K562 (cell line): Measurements from ENCODE around the gene SOX18. TPM values are rescaled to one million over a fixed set of nuclear protein-coding genes. Genes with fewer than 3 reads are reported as not detected.
A peak's percentile ranks its signal among the peaks of the same experiment; 100 is the strongest.

Source experiments
- BRD9 ChIP-seq: fragments of 450-650 bp; IDR thresholded peaks from 2 replicates; pipeline ENCODE4 v1.6.1; 2018; ENCODE audit warnings: low read depth; ENCODE audit not compliant: partially characterized antibody
- CBFA2T2 ChIP-seq: fragments of 450-650 bp; conservative IDR thresholded peaks from 2 replicates; pipeline ENCODE4 v1.6.1; 2017; ENCODE audit warnings: mild to moderate bottlenecking
- DPF2 ChIP-seq: fragments of 450-650 bp; IDR thresholded peaks from 2 replicates; pipeline ENCODE4 v1.6.1; 2016
- EP400 ChIP-seq: fragments of 450-650 bp; IDR thresholded peaks from 2 replicates; pipeline ENCODE4 v1.6.1; 2017; ENCODE audit warnings: antibody characterized with exemption, mild to moderate bottlenecking, moderate library complexity
- HNRNPLL ChIP-seq: fragments of 200-400 bp; formaldehyde crosslinking; IDR thresholded peaks from 2 replicates; pipeline ENCODE4 v1.6.1; 2017; ENCODE audit warnings: low read length, low read depth, mild to moderate bottlenecking; ENCODE audit not compliant: poor library complexity, severe bottlenecking
- MYNN ChIP-seq, 2 experiments: sonication (generic); formaldehyde crosslinking in 1 of 2; IDR thresholded peaks; 2 replicates each; pipeline versions ENCODE4 v1.5.0 to v1.6.1; 2016 to 2020; ENCODE audit warnings: antibody characterized with exemption in 1 of 2, missing genetic modification reagents in 1 of 2
- RB1 ChIP-seq: fragments of 450-650 bp; IDR thresholded peaks from 2 replicates; pipeline ENCODE4 v1.6.1; 2017; ENCODE audit warnings: low read depth, mild to moderate bottlenecking
- RCOR1 ChIP-seq, 2 experiments: IDR thresholded peaks; 2 replicates each; pipeline ENCODE4 v1.6.1; 2012; ENCODE audit warnings: low read depth in 2 of 2, low read length in 2 of 2, borderline replicate concordance in 1 of 2, improper control_type of control experiment in 1 of 2
- SRSF3 ChIP-seq: fragments of 200-400 bp; formaldehyde crosslinking; IDR thresholded peaks from 2 replicates; pipeline ENCODE4 v1.6.1; 2016; ENCODE audit warnings: mild to moderate bottlenecking, low read length, moderate library complexity; ENCODE audit not compliant: insufficient read depth
- TEAD4 ChIP-seq, 2 experiments: sonication (generic) in 1 of 2; formaldehyde crosslinking in 1 of 2; IDR thresholded peaks; 2 replicates each; pipeline versions ENCODE4 v1.6.1 to v1.8.0; 2012 to 2022; ENCODE audit warnings: borderline replicate concordance in 1 of 2, inconsistent platforms in 1 of 2, low read length in 1 of 2, mild to moderate bottlenecking in 1 of 2, missing genetic modification reagents in 1 of 2
- UBTF ChIP-seq, 2 experiments: IDR thresholded peaks; 2 replicates each; pipeline ENCODE4 v1.6.1; 2012; ENCODE audit warnings: improper control_type of control experiment in 2 of 2, low read depth in 2 of 2, low read length in 2 of 2, borderline replicate concordance in 1 of 2
- YY1 ChIP-seq, 3 experiments: IDR thresholded peaks; 2 replicates each; pipeline ENCODE4 v1.6.1; 2011; ENCODE audit warnings: low read length in 2 of 3, mild to moderate bottlenecking in 2 of 3, moderate library complexity in 2 of 3, borderline replicate concordance in 1 of 3, control low read depth in 1 of 3, low read depth in 1 of 3; ENCODE audit not compliant: insufficient read depth in 3 of 3, insufficient replicate concordance in 2 of 3, control insufficient read depth in 1 of 3, insufficient read length in 1 of 3; ENCODE audit errors: extremely low read depth in 1 of 3
- ZBTB11 ChIP-seq, 3 experiments: fragments of 200-800 bp in 1 of 3; fragments of 250-450 bp in 1 of 3; fragments of 450-650 bp in 1 of 3; sonication (Bioruptor Pico) in 1 of 3; sonication (Bioruptor generic) in 1 of 3; formaldehyde crosslinking in 1 of 3; IDR thresholded peaks; 2 replicates each; pipeline versions ENCODE4 v1.6.1 to v1.8.0; 2016 to 2022; ENCODE audit warnings: mild to moderate bottlenecking in 2 of 3, missing genetic modification characterization in 2 of 3, missing compliant biosample characterization in 1 of 3, moderate library complexity in 1 of 3
- ZFX ChIP-seq: sonication (generic); formaldehyde crosslinking; IDR thresholded peaks from 2 replicates; pipeline ENCODE4 v1.8.0; 2022; ENCODE audit warnings: mild to moderate bottlenecking, missing genetic modification reagents, moderate library complexity
- ZNF133 ChIP-seq: fragments of 250-450 bp; sonication (Bioruptor Pico); IDR thresholded peaks from 2 replicates; pipeline ENCODE4 v1.4.0; 2020; ENCODE audit warnings: mild to moderate bottlenecking
- ZNF253 ChIP-seq: fragments of 250-450 bp; sonication (Bioruptor Pico); conservative IDR thresholded peaks from 2 replicates; pipeline ENCODE4 v1.6.1; 2021; ENCODE audit warnings: mild to moderate bottlenecking
- ZNF3 ChIP-seq: fragments of 250-450 bp; sonication (Bioruptor Pico); IDR thresholded peaks from 2 replicates; pipeline ENCODE4 v1.5.0; 2021; ENCODE audit warnings: mild to moderate bottlenecking, moderate library complexity
- polyA plus RNA-seq, 8 experiments: library from polyadenylated mRNA; depleted of rRNA in 4 of 8; stranded (reverse) in 5 of 8; unstranded in 3 of 8; fragments of >200 nt; fragmentation: Nextera tagmentation in 2 of 8; fragmentation: Illumina TruSeq in 1 of 8; extraction: Ambion mirVana in 2 of 8; extraction: Trizol in 1 of 8; gene quantifications; 2 replicates each; pipeline versions ENCODE4 v1.2.1 to v1.2.3, GENCODE V29; 2011 to 2014; ENCODE audit warnings: inconsistent platforms in 1 of 8, missing spikeins in 1 of 8
- total RNA-seq, 7 experiments: library from RNA; depleted of rRNA in 6 of 7; stranded (reverse); fragments of >200 nt in 6 of 7; fragmentation: Illumina TruSeq in 2 of 7; extraction: Trizol in 2 of 7; gene quantifications; 2 replicates each; pipeline versions ENCODE4 v1.2.1 to v1.2.3, GENCODE V29; 2011 to 2021; ENCODE audit warnings: low replicate concordance in 1 of 7

The SOX18 gene
- total and polyA plus RNA-seq, 9 of the 15 experiments (the other 6 are each of a cell fraction or from before 2014, with no cell fraction given), result 0.15 to 19.8 (median 0.33) TPM

- TF ChIP-seq UBTF (IDR thresholded peaks at IDR 0.05; ENCODE audit: borderline replicate concordance in 1 of 2, low read depth in 2 of 2, low read length in 2 of 2) (peak; percentile 94 to 97; a peak in 3 of 4 replicates), EP400 (peak; percentile 13; the same call in 1 of the 2 replicates), HNRNPLL (peak; percentile 82), ZBTB11 (CRISPR knock-in tag; IDR thresholded peaks at IDR 0.05) (peak in 2 of 3 experiments; percentile 39 to 85; a peak in 3 of 6 replicates), ZNF253 (CRISPR knock-in tag) (no peak), MYNN (IDR thresholded peaks at IDR 0.05) (no peak), MYNN (CRISPR knock-in tag; IDR thresholded peaks at IDR 0.05) (no peak), BRD9 (peak; percentile 38), ZNF133 (CRISPR knock-in tag) (no peak), RB1 (peak; percentile 44; the same call in 1 of the 2 replicates), TEAD4 (IDR thresholded peaks at IDR 0.05; ENCODE audit: low read length) (peak; percentile 56), TEAD4 (CRISPR knock-in tag; IDR thresholded peaks at IDR 0.05; ENCODE audit: borderline replicate concordance) (no peak), YY1 (IDR thresholded peaks at IDR 0.05; ENCODE audit: borderline replicate concordance in 1 of 3, control insufficient read depth in 1 of 3, extremely low read depth in 1 of 3, insufficient read depth in 3 of 3, insufficient read length in 1 of 3, insufficient replicate concordance in 2 of 3, low read depth in 1 of 3, low read length in 2 of 3) (peak in 2 of 3 experiments; percentile 29 to 56), SRSF3 (peak; percentile 51; the same call in 1 of the 2 replicates), RCOR1 (IDR thresholded peaks at IDR 0.05; ENCODE audit: borderline replicate concordance in 1 of 2, low read depth in 2 of 2, low read length in 2 of 2) (peak in 1 of 2 experiments; percentile 66; a peak in 2 of 4 replicates), DPF2 (peak; percentile 59; the same call in 1 of the 2 replicates), CBFA2T2 (peak; percentile 63), ZFX (CRISPR knock-in tag) (peak; percentile 74), ZNF3 (CRISPR knock-in tag) (no peak)
These were observed 7.2 kb downstream of the SOX18 start (continued) for GRCh38 chr20:64042054-64042781.
